ENCODE data around the gene USP10. TPM values are rescaled to one million over a fixed set of nuclear protein-coding genes. Genes with fewer than 3 reads are reported as not detected.

Gene USP10
- total and polyA plus RNA-seq, 2 donors from 2014 or later = 36.8 to 79.5 TPM

DNA sequence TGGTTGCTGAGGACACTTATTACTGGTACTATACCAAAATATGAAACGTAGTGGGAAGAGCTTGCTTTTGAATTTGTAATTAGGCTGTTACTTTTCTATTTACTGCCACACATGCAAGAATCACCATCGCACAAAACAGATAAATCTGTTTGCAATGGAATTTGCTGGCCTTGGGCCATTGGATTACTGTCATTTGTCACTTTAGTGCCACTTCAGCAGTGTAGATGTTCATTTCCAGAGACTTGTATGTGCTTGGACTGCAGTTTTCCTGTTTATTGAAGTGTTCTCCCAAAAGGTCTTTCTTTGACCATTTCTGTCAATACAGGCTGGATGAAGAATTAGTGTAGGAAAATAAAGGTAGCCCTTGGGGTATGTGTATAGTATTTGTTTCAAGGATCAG lies 4.5 kb downstream of the USP10 start:
- FAIRE-seq = no peak
- no peaks in the 10 kb centered on the region for H3K9me3 ChIP-seq (ENCODE audit: control insufficient read depth in 2 of 3, insufficient read depth in 1 of 3, low read length in 3 of 3)
- H3K36me3 ChIP-seq (ENCODE audit: control insufficient read depth in 2 of 3, insufficient read depth in 3 of 3, low read length in 3 of 3) = no peaks in the 10 kb centered on the region
- TF ChIP-seq CTCF (IDR thresholded peaks at IDR 0.05; ENCODE audit: borderline replicate concordance, extremely low read depth, insufficient read depth) = no peak
- peaks cover 0 to 12% (median 7%) of the 10 kb centered on the region in 3 donors for H3K4me1 ChIP-seq (ENCODE audit: control insufficient read depth in 2 of 3, insufficient read depth in 2 of 3, low read depth in 1 of 3, low read length in 3 of 3)
- intact Hi-C loops (cut with DNase I) = no loop called here
- no peaks in the 10 kb centered on the region for H3K27me3 ChIP-seq (ENCODE audit: control insufficient read depth, insufficient read depth, low read length)
- H3K27ac ChIP-seq (ENCODE audit: low read depth in 2 of 2, low read length in 2 of 2) = no peak overlapping the region
- no peak overlapping the region for H3K4me3 ChIP-seq (ENCODE audit: low read length in 3 of 3)
- no peak for DNase-seq
- no peak overlapping the region for H3K9ac ChIP-seq (ENCODE audit: low read length in 3 of 3)

DNA sequence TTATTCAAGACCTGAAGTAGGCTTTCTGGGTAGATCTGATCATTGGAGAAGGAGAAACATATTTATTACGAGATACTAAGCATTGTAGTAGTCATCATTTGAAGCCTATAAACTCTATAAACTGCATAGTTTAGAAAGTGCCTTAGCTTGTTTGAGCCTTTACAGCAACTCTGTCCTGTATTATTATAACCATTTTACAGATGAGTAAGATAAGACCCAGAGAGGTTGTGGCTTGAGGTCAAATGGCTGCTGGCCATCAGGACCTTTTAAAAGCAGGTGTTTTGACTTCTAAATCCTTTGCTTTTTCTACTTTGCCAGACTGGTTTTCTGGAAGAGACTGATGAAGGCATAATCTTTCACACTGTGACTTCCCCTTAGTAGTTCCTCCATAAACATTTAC lies 7.1 kb downstream of the USP10 start:
- FAIRE-seq (no peak), DNase-seq (no peak)
- Histone ChIP-seq H3K27me3 (ENCODE audit: control insufficient read depth, insufficient read depth, low read length) (no peaks in the 10 kb centered on the region), H3K9ac (ENCODE audit: low read length in 3 of 3) (no peak overlapping the region), H3K36me3 (ENCODE audit: control insufficient read depth in 2 of 3, insufficient read depth in 3 of 3, low read length in 3 of 3) (no peaks in the 10 kb centered on the region), H3K4me3 (ENCODE audit: low read length in 3 of 3) (no peak overlapping the region), H3K9me3 (ENCODE audit: control insufficient read depth in 2 of 3, insufficient read depth in 1 of 3, low read length in 3 of 3) (no peaks in the 10 kb centered on the region), H3K27ac (ENCODE audit: low read depth in 2 of 2, low read length in 2 of 2) (no peak overlapping the region), H3K4me1 (ENCODE audit: control insufficient read depth in 2 of 3, insufficient read depth in 2 of 3, low read depth in 1 of 3, low read length in 3 of 3) (peaks cover 0 to 9% (median 0%) of the 10 kb centered on the region in 3 donors)
- intact Hi-C loops (cut with DNase I) = no loop called here
- TF ChIP-seq CTCF (IDR thresholded peaks at IDR 0.05; ENCODE audit: borderline replicate concordance, extremely low read depth, insufficient read depth) = no peak

DNA sequence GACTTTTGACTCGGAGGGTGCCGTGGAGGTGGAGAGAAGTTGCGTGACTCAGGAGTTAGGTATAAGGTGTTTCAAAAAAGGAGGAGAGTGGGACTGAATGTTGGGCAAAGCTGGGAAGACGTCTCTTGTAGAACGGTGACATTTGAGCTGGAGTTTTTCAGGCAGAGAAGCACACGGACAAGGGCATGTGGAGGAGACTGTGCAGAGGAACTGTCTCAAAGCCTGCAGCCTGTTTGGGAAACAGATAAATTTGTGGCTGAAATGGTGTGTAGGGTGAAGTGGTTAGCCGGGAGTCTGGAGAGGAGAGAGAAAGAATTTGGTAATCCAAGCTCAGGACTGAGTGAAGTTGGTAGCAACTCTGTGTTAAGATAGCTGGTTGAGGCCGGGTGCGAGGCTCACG lies 9.8 kb downstream of the USP10 start:
- DNase-seq (no peak), FAIRE-seq (no peak)
- Histone ChIP-seq H3K27me3 (ENCODE audit: control insufficient read depth, insufficient read depth, low read length) (no peaks in the 10 kb centered on the region), H3K9ac (ENCODE audit: low read length in 3 of 3) (no peak overlapping the region), H3K27ac (ENCODE audit: low read depth in 2 of 2, low read length in 2 of 2) (no peak overlapping the region), H3K4me3 (ENCODE audit: low read length in 3 of 3) (no peak overlapping the region), H3K36me3 (ENCODE audit: control insufficient read depth in 2 of 3, insufficient read depth in 3 of 3, low read length in 3 of 3) (no peaks in the 10 kb centered on the region), H3K9me3 (ENCODE audit: control insufficient read depth in 2 of 3, insufficient read depth in 1 of 3, low read length in 3 of 3) (no peaks in the 10 kb centered on the region), H3K4me1 (ENCODE audit: control insufficient read depth in 2 of 3, insufficient read depth in 2 of 3, low read depth in 1 of 3, low read length in 3 of 3) (peaks cover 0 to 14% (median 5%) of the 10 kb centered on the region in 3 donors)
- no peak for TF ChIP-seq CTCF (IDR thresholded peaks at IDR 0.05; ENCODE audit: borderline replicate concordance, extremely low read depth, insufficient read depth)
- intact Hi-C loops (cut with DNase I) = no loop called here

DNA sequence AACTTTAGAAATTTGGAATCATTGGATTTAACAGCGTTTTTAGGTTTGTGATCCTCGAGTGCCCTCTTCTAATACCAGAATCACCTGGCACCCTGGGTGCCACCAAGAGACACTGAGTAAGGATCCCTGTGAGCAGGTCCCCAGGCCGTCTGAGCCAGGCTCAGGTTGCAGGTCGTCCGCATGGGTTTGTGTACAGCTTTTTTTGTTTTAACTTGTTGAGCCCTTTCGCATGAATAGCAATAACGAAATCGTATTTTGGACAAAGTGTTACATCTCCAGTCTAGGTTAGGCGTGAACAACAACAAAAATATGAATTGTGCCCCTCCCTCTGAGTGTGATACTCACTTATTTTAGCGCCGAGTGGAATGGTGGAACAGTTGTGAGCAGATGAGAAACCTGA lies 10.9 kb downstream of the USP10 start:
- no peak overlapping the region for H3K9ac ChIP-seq (ENCODE audit: low read length in 3 of 3)
- intact Hi-C loops (cut with DNase I) = no loop called here
- peaks cover 0 to 12% (median 5%) of the 10 kb centered on the region in 3 donors for H3K4me1 ChIP-seq (ENCODE audit: control insufficient read depth in 2 of 3, insufficient read depth in 2 of 3, low read depth in 1 of 3, low read length in 3 of 3)
- no peaks in the 10 kb centered on the region for H3K36me3 ChIP-seq (ENCODE audit: control insufficient read depth in 2 of 3, insufficient read depth in 3 of 3, low read length in 3 of 3)
- H3K27ac ChIP-seq (ENCODE audit: low read depth in 2 of 2, low read length in 2 of 2) = no peak overlapping the region
- DNase-seq = no peak
- no peak for FAIRE-seq
- no peak for TF ChIP-seq CTCF (IDR thresholded peaks at IDR 0.05; ENCODE audit: borderline replicate concordance, extremely low read depth, insufficient read depth)
- no peak overlapping the region for H3K4me3 ChIP-seq (ENCODE audit: low read length in 3 of 3)
- H3K9me3 ChIP-seq (ENCODE audit: control insufficient read depth in 2 of 3, insufficient read depth in 1 of 3, low read length in 3 of 3) = no peaks in the 10 kb centered on the region
- H3K27me3 ChIP-seq (ENCODE audit: control insufficient read depth, insufficient read depth, low read length) = no peaks in the 10 kb centered on the region
